Measurements from ENCODE around the gene FBXL20.

- TF ChIP-seq CTCF (IDR thresholded peaks at IDR 0.05) (no peak), POLR2A (IDR thresholded peaks at IDR 0.05) (no peak)
Observed at GRCh38 chr17:39332092-39332491, 69.3 kb downstream of the FBXL20 start.
